ENCODE measurements around the gene C1orf198.

Gene C1orf198

DNA sequence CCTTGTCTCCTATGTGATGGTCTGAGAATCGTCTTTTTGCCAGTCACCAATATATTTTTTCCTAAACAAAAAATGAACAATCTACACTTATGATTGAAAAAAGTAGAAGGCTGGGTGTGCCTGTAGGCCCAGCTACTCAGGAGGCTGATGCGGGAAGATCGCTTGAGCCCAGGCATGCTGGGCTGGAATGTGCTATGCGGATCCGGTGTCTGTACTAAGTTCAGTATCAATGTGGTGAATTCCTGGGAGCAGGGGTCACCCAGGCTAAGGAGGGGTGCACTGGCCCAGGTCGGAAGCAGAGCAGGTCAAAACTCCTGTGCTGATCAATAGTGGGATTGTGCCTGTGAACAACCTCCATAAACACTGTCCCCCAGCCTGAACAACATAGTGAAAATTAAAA lies 25.7 kb upstream of the C1orf198 start:
- TF ChIP-seq, protein P1, sequence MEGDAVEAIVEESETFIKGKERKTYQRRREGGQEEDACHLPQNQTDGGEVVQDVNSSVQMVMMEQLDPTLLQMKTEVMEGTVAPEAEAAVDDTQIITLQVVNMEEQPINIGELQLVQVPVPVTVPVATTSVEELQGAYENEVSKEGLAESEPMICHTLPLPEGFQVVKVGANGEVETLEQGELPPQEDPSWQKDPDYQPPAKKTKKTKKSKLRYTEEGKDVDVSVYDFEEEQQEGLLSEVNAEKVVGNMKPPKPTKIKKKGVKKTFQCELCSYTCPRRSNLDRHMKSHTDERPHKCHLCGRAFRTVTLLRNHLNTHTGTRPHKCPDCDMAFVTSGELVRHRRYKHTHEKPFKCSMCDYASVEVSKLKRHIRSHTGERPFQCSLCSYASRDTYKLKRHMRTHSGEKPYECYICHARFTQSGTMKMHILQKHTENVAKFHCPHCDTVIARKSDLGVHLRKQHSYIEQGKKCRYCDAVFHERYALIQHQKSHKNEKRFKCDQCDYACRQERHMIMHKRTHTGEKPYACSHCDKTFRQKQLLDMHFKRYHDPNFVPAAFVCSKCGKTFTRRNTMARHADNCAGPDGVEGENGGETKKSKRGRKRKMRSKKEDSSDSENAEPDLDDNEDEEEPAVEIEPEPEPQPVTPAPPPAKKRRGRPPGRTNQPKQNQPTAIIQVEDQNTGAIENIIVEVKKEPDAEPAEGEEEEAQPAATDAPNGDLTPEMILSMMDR (IDR thresholded peaks at IDR 0.05; ENCODE audit: borderline replicate concordance, insufficient read depth, low read depth, low read length), result no peak
- H3K4me3 ChIP-seq (ENCODE audit: low read depth, low read length), result no peak overlapping the region

DNA sequence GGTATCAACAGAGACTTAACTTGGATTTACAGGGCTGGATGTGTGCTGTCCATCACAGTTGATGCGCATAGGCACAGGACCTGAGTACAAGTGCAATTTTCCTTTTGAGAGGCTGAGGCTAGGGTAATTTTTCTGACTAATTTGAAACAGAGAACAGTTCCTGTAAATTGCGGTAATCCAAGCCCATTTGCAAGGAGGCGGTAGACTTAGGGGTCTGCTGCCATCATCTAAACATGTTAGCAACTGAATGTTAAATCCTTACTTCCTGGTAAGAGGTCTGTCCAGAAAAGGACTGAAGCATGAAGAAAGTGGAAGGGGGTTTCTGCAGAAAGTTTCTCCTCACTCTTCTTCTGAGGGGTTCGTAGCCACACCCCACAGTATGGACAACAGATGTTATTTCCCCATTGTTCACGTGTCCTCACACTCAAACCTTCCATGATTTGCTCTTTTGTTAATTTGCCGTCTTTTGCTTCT lies 23.7 kb upstream of the C1orf198 start:
- TF ChIP-seq, protein P1 (IDR thresholded peaks at IDR 0.05; ENCODE audit: borderline replicate concordance, insufficient read depth, low read depth, low read length), result no peak
- H3K4me3 ChIP-seq (ENCODE audit: low read depth, low read length), result no peak overlapping the region

DNA sequence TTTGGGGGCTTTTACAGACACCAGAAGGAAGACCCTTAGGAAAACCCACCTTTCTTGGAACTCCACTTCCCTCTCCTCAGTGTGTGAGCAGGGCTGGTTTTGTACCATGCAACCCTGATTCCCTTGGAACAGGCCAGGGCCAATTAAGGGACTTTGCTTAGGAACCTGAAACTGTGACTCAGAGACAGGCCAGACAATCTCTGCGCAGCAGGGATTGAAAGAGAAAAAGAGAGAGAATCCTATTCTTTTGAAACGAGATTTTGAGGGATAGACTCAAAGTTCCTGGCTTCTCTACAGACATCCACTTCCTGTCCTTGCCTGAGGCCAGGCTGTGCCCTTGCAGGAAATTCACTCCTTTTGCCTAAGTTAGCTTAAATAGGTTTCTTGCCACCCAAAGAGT lies 23.1 kb upstream of the C1orf198 start:
- no peak overlapping the region for H3K4me3 ChIP-seq (ENCODE audit: low read depth, low read length)
- TF ChIP-seq, protein P1 (IDR thresholded peaks at IDR 0.05; ENCODE audit: borderline replicate concordance, insufficient read depth, low read depth, low read length), result no peak

DNA sequence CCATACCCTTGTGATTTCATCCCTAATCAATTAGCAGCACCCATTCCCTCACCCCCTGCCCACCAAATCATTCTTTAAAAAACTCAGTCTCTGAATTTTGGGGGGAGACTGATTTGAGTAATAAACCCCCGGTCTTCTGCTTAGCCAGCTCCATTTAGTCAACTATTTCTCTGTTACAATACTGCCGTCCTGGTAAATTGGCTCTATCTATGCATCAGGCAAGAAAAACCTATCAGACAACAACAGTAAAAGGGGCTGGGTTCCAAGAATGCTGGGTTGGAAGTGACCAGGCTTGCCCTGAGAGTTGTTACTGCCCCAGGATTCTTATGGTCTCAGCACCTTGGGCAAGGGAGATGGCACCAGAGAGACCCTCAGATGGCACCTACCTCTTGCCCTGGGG lies 16.3 kb upstream of the C1orf198 start:
- TF ChIP-seq, protein P1 (IDR thresholded peaks at IDR 0.05; ENCODE audit: borderline replicate concordance, insufficient read depth, low read depth, low read length), result no peak
- H3K4me3 ChIP-seq (ENCODE audit: low read depth, low read length), result no peak overlapping the region

DNA sequence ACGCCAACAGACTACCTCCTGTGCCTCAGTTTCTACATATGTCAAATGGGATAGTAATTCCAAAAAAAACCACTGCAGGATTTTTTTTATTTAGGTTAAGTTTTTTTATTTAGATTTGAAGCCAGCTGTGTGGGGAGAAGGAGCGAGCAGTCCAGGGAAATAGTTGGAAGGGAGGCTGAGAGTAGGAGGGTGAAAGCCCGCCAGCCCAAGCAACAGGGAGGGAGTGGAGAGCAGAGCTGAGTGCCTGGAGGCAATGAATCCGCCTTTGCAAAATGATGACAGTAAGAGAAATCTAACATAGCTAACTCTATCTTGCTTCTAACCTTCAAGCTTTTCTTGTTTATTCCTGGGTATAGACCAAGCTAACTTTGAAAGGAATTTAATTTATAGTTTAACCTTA lies 15.6 kb upstream of the C1orf198 start:
- TF ChIP-seq, protein P1 (IDR thresholded peaks at IDR 0.05; ENCODE audit: borderline replicate concordance, insufficient read depth, low read depth, low read length), result no peak
- no peak overlapping the region for H3K4me3 ChIP-seq (ENCODE audit: low read depth, low read length)

DNA sequence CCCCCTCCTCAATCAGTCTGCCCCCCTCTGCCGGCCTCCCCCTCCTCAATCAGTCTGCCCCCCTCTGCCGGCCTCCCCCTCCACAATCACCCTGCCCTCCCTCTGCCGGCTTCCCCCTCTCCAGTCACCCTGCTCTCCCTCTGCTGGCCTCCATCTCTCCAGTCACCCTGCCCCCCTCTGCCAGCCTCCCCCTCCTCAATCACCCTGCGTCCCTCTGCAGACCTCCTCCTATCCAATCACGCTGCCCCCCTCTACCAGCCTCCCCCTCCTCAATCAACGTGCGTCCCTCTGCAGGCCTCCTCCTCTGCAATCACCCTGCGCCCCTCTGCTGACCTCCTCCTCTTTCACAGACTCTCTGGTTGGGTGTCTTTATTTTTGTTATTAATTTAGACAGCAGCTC lies 11.5 kb upstream of the C1orf198 start:
- TF ChIP-seq, protein P1 (IDR thresholded peaks at IDR 0.05; ENCODE audit: borderline replicate concordance, insufficient read depth, low read depth, low read length), result no peak
- no peak overlapping the region for H3K4me3 ChIP-seq (ENCODE audit: low read depth, low read length)

DNA sequence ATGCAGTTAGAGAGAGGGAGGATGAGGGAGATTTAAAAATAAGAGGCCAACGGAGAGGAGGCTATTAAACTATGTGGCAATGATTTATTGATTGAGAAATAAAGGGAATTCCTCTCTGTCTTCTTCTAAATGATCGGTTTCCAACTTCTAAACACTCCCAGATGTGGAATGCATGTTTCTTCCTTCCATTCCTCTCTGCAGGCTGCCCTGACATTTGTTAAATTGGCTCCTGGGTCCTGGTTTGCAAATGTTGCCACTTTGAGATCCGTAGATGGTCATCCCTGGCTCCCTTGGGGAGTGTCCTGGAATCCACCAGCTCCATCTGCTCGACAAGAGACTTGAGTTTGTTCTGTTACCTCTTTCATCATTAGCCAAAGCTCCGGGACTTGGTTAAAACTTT lies 10.3 kb upstream of the C1orf198 start:
- TF ChIP-seq, protein P1 (IDR thresholded peaks at IDR 0.05; ENCODE audit: borderline replicate concordance, insufficient read depth, low read depth, low read length), result no peak
- no peak overlapping the region for H3K4me3 ChIP-seq (ENCODE audit: low read depth, low read length)
